Measurements from ENCODE around the gene CUBN.

CUBN gene

DNA sequence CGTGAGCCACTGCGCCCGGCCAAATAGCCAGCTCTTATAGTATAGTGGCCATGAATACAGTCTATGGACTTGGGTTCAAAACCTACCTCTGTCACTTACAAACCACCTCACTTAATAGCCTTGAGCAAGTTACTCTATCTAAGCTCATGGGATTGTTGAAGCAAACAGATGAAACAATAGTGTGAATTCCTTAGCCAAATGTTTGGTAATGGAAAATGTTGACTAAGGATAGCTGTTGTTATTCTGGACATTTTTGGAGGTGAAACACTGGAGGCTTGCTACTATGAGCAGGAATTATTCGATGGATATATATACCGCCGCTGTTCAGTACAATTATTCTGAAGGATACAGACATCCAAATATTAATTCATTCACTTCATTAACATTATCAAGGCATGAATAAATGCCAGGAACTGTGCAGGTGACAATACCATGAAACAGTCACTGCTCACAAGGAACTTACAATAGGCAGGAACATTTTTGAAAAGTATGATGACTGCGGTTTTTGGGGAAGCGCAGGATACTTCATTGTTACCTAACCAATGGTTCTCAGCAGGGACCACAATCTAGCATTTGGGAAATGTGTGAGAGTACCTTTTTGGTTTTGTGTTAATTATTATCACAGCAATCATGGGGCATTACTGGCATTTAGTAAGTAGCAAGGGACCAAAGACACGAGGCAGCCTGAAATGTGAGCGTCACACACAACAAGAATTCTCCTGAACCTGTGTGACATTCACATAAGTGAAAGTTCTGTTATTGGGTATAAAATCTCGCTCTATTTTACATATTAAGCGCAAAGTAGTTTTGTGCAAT, 55.7 kb downstream of the CUBN start:
- no peak for DNase-seq (ENCODE audit: low read depth in 3 of 3)

DNA sequence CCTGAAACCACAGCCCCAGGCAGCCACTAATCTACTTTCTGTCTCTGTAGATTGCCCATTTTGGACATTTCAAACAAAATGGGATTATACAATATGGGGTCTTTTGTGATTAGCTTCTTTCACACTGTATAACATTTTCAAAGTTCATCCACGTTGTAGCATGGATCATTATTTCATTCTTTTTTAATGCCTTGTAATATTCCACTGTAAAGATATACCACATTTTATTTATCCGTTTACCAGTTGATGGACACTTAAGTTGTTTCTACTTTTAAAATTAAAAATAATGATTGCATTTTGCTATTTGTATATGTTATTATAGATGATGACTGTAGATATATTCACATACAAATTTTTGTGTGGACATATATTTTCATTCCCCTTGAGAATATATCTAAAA, 60.7 kb downstream of the CUBN start:
- no peak for DNase-seq (ENCODE audit: low read depth in 3 of 3)

DNA sequence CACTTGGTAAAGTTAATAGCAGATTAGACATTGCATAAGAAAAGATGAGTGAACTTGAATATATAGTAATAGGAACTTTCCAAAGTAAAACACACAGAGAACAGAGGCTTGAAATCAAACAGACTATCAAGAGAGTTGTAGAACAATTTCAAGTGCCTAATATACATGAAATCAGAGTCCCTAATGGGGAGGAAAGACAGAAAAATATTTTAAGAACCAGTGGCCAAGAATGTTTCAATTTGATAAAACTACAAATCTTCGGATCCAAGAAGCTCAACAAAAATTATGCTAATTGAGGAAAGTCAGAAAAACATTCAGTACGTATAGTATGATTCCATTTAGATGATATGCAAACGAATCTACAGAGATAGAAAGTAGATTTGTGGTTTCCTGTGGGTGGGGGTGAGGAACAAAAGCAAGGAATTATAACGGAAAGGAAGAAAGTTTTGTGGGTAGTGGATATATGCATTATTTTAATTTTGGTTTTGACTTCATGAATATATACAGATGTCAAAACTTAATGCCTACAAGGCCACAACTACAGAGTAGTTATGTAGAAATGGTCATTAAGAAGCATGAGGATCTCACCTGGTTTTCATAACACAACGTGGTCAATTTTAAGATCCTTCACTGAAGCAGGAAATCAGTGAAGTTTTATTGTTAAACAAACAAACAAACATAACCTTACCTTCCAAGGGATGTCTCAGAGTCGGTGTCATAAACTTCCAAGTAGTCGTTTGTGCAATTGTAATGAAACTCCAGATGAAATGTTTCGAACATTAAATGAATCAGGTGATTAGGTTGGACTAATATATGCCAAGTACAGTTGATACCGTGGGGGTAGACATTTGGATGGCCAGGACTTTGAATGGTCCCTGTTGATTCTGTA, 62.0 kb downstream of the CUBN start:
- DNase-seq (ENCODE audit: low read depth in 3 of 3) = no peak

- no peak for DNase-seq (ENCODE audit: low read depth in 3 of 3)
Observed at GRCh38 chr10:17066807-17067206, 62.8 kb downstream of the CUBN start.

- DNase-seq (ENCODE audit: low read depth in 3 of 3) = no peak
Observed at GRCh38 chr10:17066000-17066399, 63.6 kb downstream of the CUBN start.

GRCh38 chr10:17065273-17065672, 64.3 kb downstream of the CUBN start:
- no peak for DNase-seq (ENCODE audit: low read depth in 3 of 3)

DNA sequence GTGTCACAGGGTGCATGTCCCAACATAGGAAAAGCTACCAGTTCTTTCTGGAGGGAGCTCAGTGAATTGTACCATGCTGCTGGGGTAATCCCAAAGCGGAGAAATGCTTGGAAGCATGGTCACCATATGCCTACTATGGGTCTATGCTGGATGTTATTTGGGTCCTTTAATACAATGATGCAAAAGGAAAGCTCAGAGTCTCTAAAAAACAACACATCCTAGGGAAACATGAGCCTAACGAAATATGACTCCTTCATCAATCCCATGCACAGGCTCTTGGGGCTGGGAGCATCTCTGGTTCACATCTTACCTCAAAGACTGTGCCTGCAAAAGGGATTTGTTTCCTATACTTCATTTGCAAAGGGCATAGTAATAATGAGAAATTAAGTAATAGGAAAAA, 65.2 kb downstream of the CUBN start:
- DNase-seq (ENCODE audit: low read depth in 3 of 3) = no peak

DNA sequence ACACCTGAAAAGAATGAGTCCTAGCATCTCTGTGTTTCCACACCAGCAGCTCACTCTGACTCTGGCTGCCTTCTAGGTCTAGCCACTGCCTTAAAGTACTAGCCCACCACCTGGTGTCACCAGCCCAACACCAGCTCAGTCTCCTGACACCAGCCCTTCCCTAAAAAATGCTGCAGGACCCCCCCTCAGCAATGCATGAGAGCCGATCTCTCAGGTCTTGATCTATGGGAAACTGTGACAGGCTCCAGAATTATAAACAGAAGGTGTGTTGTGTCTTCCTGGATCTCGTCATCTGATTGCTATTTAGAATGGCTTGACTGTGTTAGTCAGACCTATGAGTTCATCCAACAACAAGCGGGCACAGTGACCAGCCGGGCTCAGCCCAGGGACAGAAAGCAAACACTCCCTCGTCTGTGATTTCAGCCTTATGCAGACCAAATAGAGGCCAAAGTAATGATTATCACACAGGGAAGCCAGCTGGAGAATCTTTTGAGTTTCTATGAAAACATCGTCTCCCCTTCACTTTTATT, 66.6 kb downstream of the CUBN start:
- DNase-seq (ENCODE audit: low read depth in 3 of 3) = no peak

DNA sequence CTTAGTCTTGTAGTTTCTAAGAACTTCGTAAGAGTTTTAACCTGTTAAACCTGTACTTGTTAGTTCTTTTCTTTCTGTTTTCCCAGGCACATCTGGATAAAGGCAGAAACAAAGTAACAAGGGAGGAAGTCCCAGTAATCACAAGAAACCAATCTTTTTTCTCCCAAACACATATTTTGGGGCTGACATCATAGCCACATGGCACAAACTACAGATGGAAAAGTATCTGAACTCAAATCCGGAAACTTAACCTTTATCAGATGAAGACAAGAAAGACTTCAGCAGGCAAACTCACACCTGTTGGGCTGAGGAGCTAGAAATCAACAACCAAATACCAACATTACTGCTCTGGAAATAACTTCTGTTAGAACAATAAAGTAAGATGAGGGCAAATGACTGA, 67.1 kb downstream of the CUBN start:
- no peak for DNase-seq (ENCODE audit: low read depth in 3 of 3)

GRCh38 chr10:17062009-17062408, 67.6 kb downstream of the CUBN start:
- DNase-seq (ENCODE audit: low read depth in 3 of 3) = no peak

GRCh38 chr10:17061418-17061817, 68.2 kb downstream of the CUBN start:
- no peak for DNase-seq (ENCODE audit: low read depth in 3 of 3)

GRCh38 chr10:17060289-17060688, 69.3 kb downstream of the CUBN start:
- no peak for DNase-seq (ENCODE audit: low read depth in 3 of 3)

GRCh38 chr10:17059197-17059688, 70.4 kb downstream of the CUBN start:
- DNase-seq (ENCODE audit: low read depth in 3 of 3) = no peak

DNA sequence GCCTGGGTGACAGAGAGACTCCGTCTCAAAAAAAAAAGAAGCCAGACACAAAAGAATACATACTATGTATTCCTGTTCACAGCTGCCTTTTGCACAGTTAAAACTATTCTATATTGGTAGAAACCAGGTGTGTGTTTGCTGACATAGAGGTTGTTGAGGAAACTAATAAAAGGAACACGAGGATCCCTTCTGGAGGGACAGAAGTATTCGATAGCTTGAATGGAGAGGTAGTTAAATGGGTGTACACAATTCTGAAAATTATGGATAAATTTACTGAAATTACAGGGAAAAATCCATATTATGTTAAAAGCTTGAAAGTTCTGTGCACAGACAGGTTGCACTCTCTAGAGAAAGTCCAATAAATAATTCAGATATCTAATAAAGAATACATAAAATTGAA, 71.5 kb downstream of the CUBN start:
- DNase-seq (ENCODE audit: low read depth in 3 of 3) = no peak

DNA sequence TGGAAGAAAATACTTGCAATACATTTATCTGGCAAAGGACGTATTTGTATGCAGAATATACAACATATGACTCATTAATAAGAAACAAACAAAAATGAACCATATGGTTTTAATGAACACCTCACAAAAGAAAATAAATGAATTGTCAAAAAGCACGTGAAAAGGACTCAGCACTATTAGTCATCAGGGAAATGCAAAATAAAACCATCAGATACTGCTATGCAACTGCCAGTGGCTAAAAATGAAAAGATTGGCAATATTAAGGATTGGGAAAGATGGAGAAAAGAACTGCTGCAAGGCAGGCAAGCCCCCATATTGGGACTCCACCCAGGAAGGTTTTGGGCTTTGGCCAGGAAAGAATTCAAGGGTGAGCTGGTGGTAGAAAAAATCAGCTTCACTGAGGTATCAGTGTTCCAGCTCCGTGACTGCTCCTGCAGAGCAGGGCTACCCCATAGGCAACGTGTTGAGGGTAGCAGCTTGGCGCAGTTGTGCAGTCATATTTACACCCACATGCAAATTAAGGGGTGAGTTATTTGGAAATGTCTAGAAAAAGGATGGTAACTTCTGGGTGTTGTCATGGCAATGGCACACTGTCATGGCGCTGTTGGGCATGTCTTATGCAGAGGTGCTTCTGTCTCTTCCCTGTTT, 72.7 kb downstream of the CUBN start:
- DNase-seq (ENCODE audit: low read depth in 3 of 3) = no peak

DNA sequence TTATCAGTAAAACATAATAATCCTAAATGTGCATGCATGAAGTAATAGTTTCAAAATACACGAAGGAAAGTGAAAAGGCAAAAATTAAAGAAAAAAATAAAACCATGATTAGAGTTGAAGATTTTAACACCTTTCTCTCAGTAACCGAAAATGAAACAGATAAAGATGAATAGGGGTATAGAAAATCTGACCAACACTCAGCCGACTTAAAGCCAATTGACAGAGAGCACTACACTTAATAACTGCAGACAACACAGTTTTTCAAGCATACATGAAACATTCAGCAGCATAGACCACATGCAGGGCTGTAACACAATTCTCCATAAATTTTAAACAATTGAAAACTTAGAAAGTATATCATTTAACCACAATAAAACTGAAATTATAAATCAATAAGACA, 76.1 kb downstream of the CUBN start:
- DNase-seq (ENCODE audit: low read depth in 3 of 3) = no peak

GRCh38 chr10:17053061-17053460, 76.5 kb downstream of the CUBN start:
- no peak for DNase-seq (ENCODE audit: low read depth in 3 of 3)

- no peak for DNase-seq (ENCODE audit: low read depth in 3 of 3)
Observed at GRCh38 chr10:17051851-17052250, 77.8 kb downstream of the CUBN start.

- no peak for DNase-seq (ENCODE audit: low read depth in 3 of 3)
Observed at GRCh38 chr10:17049195-17049594, 80.4 kb downstream of the CUBN start.

- DNase-seq (ENCODE audit: low read depth in 3 of 3) = no peak
Observed at GRCh38 chr10:17047908-17048307, 81.7 kb downstream of the CUBN start.

DNA sequence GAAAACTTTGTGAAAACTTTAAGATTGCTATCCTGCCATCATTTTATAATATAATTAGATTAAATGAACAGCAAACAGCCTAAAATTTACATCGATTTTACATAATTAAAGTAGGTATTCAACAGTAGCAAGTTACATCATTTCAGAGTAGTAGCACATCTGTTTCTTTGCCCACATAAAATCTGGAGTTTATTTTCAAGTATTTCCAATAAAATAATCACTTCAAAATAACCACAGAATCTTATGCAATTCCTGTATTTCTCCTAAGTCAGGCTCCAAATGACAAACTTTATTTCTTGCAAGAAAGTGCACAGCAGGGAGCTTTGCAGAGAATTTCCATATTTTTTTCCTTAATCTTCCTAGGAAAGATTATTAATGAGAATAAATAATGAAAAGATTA, 82.6 kb downstream of the CUBN start:
- DNase-seq (ENCODE audit: low read depth in 3 of 3) = no peak

DNA sequence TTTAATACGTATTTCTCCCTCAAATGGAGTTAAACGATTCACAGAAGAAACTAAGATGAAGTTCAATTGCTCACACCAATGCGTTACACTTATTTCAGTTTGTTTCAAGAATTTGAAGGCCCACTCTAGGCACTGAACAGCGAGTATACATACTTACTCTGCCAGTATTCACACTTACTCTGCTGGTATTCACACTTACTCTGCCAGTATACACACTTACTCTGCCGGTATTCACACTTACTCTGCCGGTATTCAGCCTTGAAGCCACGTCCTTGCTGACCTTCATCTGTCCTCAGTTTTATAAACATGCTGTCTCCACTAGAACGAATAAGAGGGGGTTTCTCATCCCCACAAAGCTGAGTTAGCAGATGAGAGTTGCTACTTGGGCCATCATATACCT, 86.0 kb downstream of the CUBN start:
- DNase-seq (ENCODE audit: low read depth in 3 of 3) = no peak

Measured in stimulated activated CD4-positive, alpha-beta T cell treated with anti-CD3 and anti-CD28 coated beads, TNF-alpha, amount 100 ng/mL, for 4 hours (primary cell).